HUDEP-2 (cell line): ENCODE data around the gene BCAS3.

Experiments
- DNase-seq, 76 experiments: peaks; one replicate each; lab custom pipeline; 2025; ENCODE audit not compliant: unreplicated experiment in 76 of 76; lab: John Stamatoyannopoulos, UW

BCAS3 gene

GRCh38 chr17:61175298-61176142, 497.9 kb downstream of the BCAS3 start:
- DNase-seq: peak in 55 of 76 experiments; percentile 3 to 97 (median 77)

GRCh38 chr17:61177351-61177750, 499.7 kb downstream of the BCAS3 start:
- DNase-seq: no peak

- no peak for DNase-seq
These were observed 500.6 kb downstream of the BCAS3 start for GRCh38 chr17:61178284-61178683.

- no peak for DNase-seq
These were observed 501.7 kb downstream of the BCAS3 start for GRCh38 chr17:61179380-61179806.

- DNase-seq: no peak
These were observed 506.1 kb downstream of the BCAS3 start for GRCh38 chr17:61183793-61184192.

GRCh38 chr17:61185385-61185784, 507.7 kb downstream of the BCAS3 start:
- DNase-seq: no peak

GRCh38 chr17:61187038-61187437, 509.4 kb downstream of the BCAS3 start:
- DNase-seq: no peak

- DNase-seq: no peak
These were observed 510.4 kb downstream of the BCAS3 start for GRCh38 chr17:61188081-61188480.

- no peak for DNase-seq
These were observed 512.3 kb downstream of the BCAS3 start for GRCh38 chr17:61189968-61190367.

GRCh38 chr17:61196302-61196704, 518.7 kb downstream of the BCAS3 start:
- no peak for DNase-seq

- no peak for DNase-seq
These were observed 519.1 kb downstream of the BCAS3 start for GRCh38 chr17:61196799-61197198.

GRCh38 chr17:61199431-61200338, 522.0 kb downstream of the BCAS3 start:
- DNase-seq: no peak

GRCh38 chr17:61200339-61200715, 522.7 kb downstream of the BCAS3 start:
- DNase-seq: no peak

GRCh38 chr17:61201211-61201610, 523.6 kb downstream of the BCAS3 start:
- DNase-seq: no peak

- no peak for DNase-seq
These were observed 524.9 kb downstream of the BCAS3 start for GRCh38 chr17:61202564-61202963.

- no peak for DNase-seq
These were observed 526.0 kb downstream of the BCAS3 start for GRCh38 chr17:61203671-61204131.

- no peak for DNase-seq
These were observed 526.8 kb downstream of the BCAS3 start for GRCh38 chr17:61204456-61204855.

- no peak for DNase-seq
These were observed 527.8 kb downstream of the BCAS3 start for GRCh38 chr17:61205401-61205800.

- DNase-seq: no peak
These were observed 528.3 kb downstream of the BCAS3 start for GRCh38 chr17:61205931-61206330.

- DNase-seq: no peak
These were observed 529.3 kb downstream of the BCAS3 start for GRCh38 chr17:61206922-61207321.

- no peak for DNase-seq
These were observed 530.9 kb downstream of the BCAS3 start for GRCh38 chr17:61208301-61209105.
